ENCODE measurements around the gene CACHD1.
"Not testable (repeated sequence)": the region's sequence is repeated elsewhere in the genome, so short reads cannot be mapped to it uniquely, and the experiment has no call there.

CACHD1 gene

GRCh38 chr1:64701071-64701470, 231.1 kb downstream of the CACHD1 start:
- Histone ChIP-seq H3K27ac (ENCODE audit: low read depth, low read length) (no peak overlapping the region), H3K27me3 (ENCODE audit: low read length) (no peaks in the 10 kb centered on the region), H3F3A (ENCODE audit: insufficient read depth) (no peaks in the 10 kb centered on the region), H3K4me2 (ENCODE audit: low read depth, low read length, poor library complexity, severe bottlenecking) (no peak overlapping the region), H3K9me2 (replicated peaks; ENCODE audit: insufficient read depth, low read length) (no peaks in the 10 kb centered on the region), H3K79me2 (ENCODE audit: insufficient read depth, low read length) (no peaks in the 10 kb centered on the region), H4K20me1 (ENCODE audit: low read depth, low read length) (no peaks in the 10 kb centered on the region), H2AFZ (ENCODE audit: low read depth, low read length, severe bottlenecking) (no peak overlapping the region), H3K4me3 (ENCODE audit: insufficient read depth, low read length, poor library complexity, severe bottlenecking) (no peak overlapping the region), H3K9ac (ENCODE audit: low read length) (no peak overlapping the region), H3K9me3 (ENCODE audit: insufficient read depth, low read length) (no peaks in the 10 kb centered on the region), H3K36me3 (ENCODE audit: low read length) (no peaks in the 10 kb centered on the region)
- no peak for TF ChIP-seq EZH2phosphoT487 (conservative IDR thresholded peaks at IDR 0.05; ENCODE audit: low read length)

GRCh38 chr1:64701886-64702285, 232.0 kb downstream of the CACHD1 start:
- Histone ChIP-seq H3K9ac (ENCODE audit: low read length) (no peak overlapping the region), H3K27me3 (ENCODE audit: low read length) (no peaks in the 10 kb centered on the region), H3K9me2 (replicated peaks; ENCODE audit: insufficient read depth, low read length) (no peaks in the 10 kb centered on the region), H3K4me3 (ENCODE audit: insufficient read depth, low read length, poor library complexity, severe bottlenecking) (no peak overlapping the region), H2AFZ (ENCODE audit: low read depth, low read length, severe bottlenecking) (no peak overlapping the region), H3F3A (ENCODE audit: insufficient read depth) (no peaks in the 10 kb centered on the region), H3K4me2 (ENCODE audit: low read depth, low read length, poor library complexity, severe bottlenecking) (no peak overlapping the region), H3K27ac (ENCODE audit: low read depth, low read length) (no peak overlapping the region), H3K36me3 (ENCODE audit: low read length) (no peaks in the 10 kb centered on the region), H3K9me3 (ENCODE audit: insufficient read depth, low read length) (no peaks in the 10 kb centered on the region), H4K20me1 (ENCODE audit: low read depth, low read length) (no peaks in the 10 kb centered on the region), H3K79me2 (ENCODE audit: insufficient read depth, low read length) (no peaks in the 10 kb centered on the region)
- TF ChIP-seq EZH2phosphoT487 (conservative IDR thresholded peaks at IDR 0.05; ENCODE audit: low read length) (no peak), CTCF (IDR thresholded peaks at IDR 0.05; ENCODE audit: insufficient read depth, low read length, poor library complexity, severe bottlenecking) (no peak)

GRCh38 chr1:64702670-64703069, 232.7 kb downstream of the CACHD1 start:
- H3F3A ChIP-seq (ENCODE audit: insufficient read depth); H3K4me3 ChIP-seq (ENCODE audit: insufficient read depth, low read length, poor library complexity, severe bottlenecking); H3K79me2 ChIP-seq (ENCODE audit: insufficient read depth, low read length); H3K9me3 ChIP-seq (ENCODE audit: insufficient read depth, low read length); H3K9me2 ChIP-seq (replicated peaks; ENCODE audit: insufficient read depth, low read length); H3K36me3 ChIP-seq (ENCODE audit: low read length); H3K27ac ChIP-seq (ENCODE audit: low read depth, low read length); H3K9ac ChIP-seq (ENCODE audit: low read length); H3K27me3 ChIP-seq (ENCODE audit: low read length); H3K4me2 ChIP-seq (ENCODE audit: low read depth, low read length, poor library complexity, severe bottlenecking); H2AFZ ChIP-seq (ENCODE audit: low read depth, low read length, severe bottlenecking); H4K20me1 ChIP-seq (ENCODE audit: low read depth, low read length): not testable (repeated sequence)

- no peak overlapping the region for H3K9ac ChIP-seq (ENCODE audit: low read length)
- TF ChIP-seq CTCF (IDR thresholded peaks at IDR 0.05; ENCODE audit: insufficient read depth, low read length, poor library complexity, severe bottlenecking) (no peak), EZH2phosphoT487 (conservative IDR thresholded peaks at IDR 0.05; ENCODE audit: low read length) (no peak)
- H4K20me1 ChIP-seq (ENCODE audit: low read depth, low read length), result no peaks in the 10 kb centered on the region
- H3K4me3 ChIP-seq (ENCODE audit: insufficient read depth, low read length, poor library complexity, severe bottlenecking), result no peak overlapping the region
- H3K9me3 ChIP-seq (ENCODE audit: insufficient read depth, low read length), result no peaks in the 10 kb centered on the region
- H3K4me2 ChIP-seq (ENCODE audit: low read depth, low read length, poor library complexity, severe bottlenecking), result no peak overlapping the region
- no peaks in the 10 kb centered on the region for H3K9me2 ChIP-seq (replicated peaks; ENCODE audit: insufficient read depth, low read length)
- H3K27me3 ChIP-seq (ENCODE audit: low read length), result no peaks in the 10 kb centered on the region
- no peaks in the 10 kb centered on the region for H3F3A ChIP-seq (ENCODE audit: insufficient read depth)
- H2AFZ ChIP-seq (ENCODE audit: low read depth, low read length, severe bottlenecking), result no peak overlapping the region
- H3K79me2 ChIP-seq (ENCODE audit: insufficient read depth, low read length), result no peaks in the 10 kb centered on the region
- no peak overlapping the region for H3K27ac ChIP-seq (ENCODE audit: low read depth, low read length)
- no peaks in the 10 kb centered on the region for H3K36me3 ChIP-seq (ENCODE audit: low read length)
Measured at GRCh38 chr1:64703600-64703999, 233.7 kb downstream of the CACHD1 start.

Data from SU-DHL-6 (cell line).